Superior temporal gyrus (tissue), 1 donor: ENCODE measurements around the gene PARD3B.

ENCODE experiments used
- DNase-seq: peaks from one replicate; pipeline ENCODE4 v3.0.0-alpha.2; 2016; ENCODE audit errors: extremely low spot score

The PARD3B gene

GRCh38 chr2:205605638-205606304 is 1060.5 kb downstream of the PARD3B start:
- no peak for DNase-seq

GRCh38 chr2:205607146-205607545 is 1061.9 kb downstream of the PARD3B start:
- DNase-seq, result no peak

- no peak for DNase-seq
Observed at GRCh38 chr2:205609113-205609512, 1063.8 kb downstream of the PARD3B start.

- no peak for DNase-seq
Observed at GRCh38 chr2:205610437-205610836, 1065.2 kb downstream of the PARD3B start.

GRCh38 chr2:205612636-205613035 is 1067.4 kb downstream of the PARD3B start:
- no peak for DNase-seq

- DNase-seq, result no peak
Observed at GRCh38 chr2:205613970-205614559, 1068.8 kb downstream of the PARD3B start.

GRCh38 chr2:205614965-205615364 is 1069.7 kb downstream of the PARD3B start:
- DNase-seq, result no peak

GRCh38 chr2:205617905-205618304 is 1072.6 kb downstream of the PARD3B start:
- DNase-seq, result no peak

GRCh38 chr2:205619600-205619999 is 1074.3 kb downstream of the PARD3B start:
- no peak for DNase-seq

- DNase-seq, result no peak
Observed at GRCh38 chr2:205627085-205627484, 1081.8 kb downstream of the PARD3B start.

- no peak for DNase-seq
Observed at GRCh38 chr2:205628422-205628821, 1083.1 kb downstream of the PARD3B start.

GRCh38 chr2:205629091-205629776 is 1084.0 kb downstream of the PARD3B start:
- DNase-seq, result no peak

- no peak for DNase-seq
Observed at GRCh38 chr2:205633994-205634393, 1088.7 kb downstream of the PARD3B start.

- DNase-seq, result no peak
Observed at GRCh38 chr2:205636549-205637319, 1091.5 kb downstream of the PARD3B start.

- no peak for DNase-seq
Observed at GRCh38 chr2:205637320-205637602, 1092.0 kb downstream of the PARD3B start.

GRCh38 chr2:205637779-205638503 is 1092.7 kb downstream of the PARD3B start:
- DNase-seq, result no peak

GRCh38 chr2:205640716-205641115 is 1095.4 kb downstream of the PARD3B start:
- no peak for DNase-seq

GRCh38 chr2:205642599-205643356 is 1097.5 kb downstream of the PARD3B start:
- no peak for DNase-seq

- no peak for DNase-seq
Observed at GRCh38 chr2:205643391-205643885, 1098.2 kb downstream of the PARD3B start.

- DNase-seq, result no peak
Observed at GRCh38 chr2:205644018-205644417, 1098.7 kb downstream of the PARD3B start.

GRCh38 chr2:205646680-205647079 is 1101.4 kb downstream of the PARD3B start:
- no peak for DNase-seq
